ENCODE data around the gene VKORC1L1.

DNA sequence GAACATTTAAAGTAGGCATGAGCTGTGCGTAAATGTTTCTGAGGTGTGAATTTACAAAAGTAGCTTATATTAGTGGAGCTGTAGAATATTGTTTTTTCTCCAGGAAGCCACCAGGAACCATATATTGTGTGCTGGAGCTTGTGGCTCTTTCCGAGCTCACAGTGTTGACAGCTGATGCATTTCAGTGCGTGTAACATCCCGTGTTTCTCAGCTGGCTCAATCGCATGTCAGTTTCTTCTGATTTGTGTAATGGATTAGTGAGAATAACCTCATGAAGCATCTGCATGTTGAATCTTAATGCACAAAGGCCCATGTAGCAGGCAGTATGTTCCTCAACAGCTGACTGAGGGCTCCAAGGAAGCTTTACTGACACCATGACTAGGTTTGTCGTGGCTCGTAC, 39.4 kb downstream of the VKORC1L1 start:
- TF ChIP-seq, protein P1, sequence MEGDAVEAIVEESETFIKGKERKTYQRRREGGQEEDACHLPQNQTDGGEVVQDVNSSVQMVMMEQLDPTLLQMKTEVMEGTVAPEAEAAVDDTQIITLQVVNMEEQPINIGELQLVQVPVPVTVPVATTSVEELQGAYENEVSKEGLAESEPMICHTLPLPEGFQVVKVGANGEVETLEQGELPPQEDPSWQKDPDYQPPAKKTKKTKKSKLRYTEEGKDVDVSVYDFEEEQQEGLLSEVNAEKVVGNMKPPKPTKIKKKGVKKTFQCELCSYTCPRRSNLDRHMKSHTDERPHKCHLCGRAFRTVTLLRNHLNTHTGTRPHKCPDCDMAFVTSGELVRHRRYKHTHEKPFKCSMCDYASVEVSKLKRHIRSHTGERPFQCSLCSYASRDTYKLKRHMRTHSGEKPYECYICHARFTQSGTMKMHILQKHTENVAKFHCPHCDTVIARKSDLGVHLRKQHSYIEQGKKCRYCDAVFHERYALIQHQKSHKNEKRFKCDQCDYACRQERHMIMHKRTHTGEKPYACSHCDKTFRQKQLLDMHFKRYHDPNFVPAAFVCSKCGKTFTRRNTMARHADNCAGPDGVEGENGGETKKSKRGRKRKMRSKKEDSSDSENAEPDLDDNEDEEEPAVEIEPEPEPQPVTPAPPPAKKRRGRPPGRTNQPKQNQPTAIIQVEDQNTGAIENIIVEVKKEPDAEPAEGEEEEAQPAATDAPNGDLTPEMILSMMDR (IDR thresholded peaks at IDR 0.05; ENCODE audit: insufficient read depth, low read length) = no peak
- no peak for TF ChIP-seq POLR2AphosphoS5 (IDR thresholded peaks at IDR 0.05; ENCODE audit: low read depth)
- TF ChIP-seq, protein P2, sequence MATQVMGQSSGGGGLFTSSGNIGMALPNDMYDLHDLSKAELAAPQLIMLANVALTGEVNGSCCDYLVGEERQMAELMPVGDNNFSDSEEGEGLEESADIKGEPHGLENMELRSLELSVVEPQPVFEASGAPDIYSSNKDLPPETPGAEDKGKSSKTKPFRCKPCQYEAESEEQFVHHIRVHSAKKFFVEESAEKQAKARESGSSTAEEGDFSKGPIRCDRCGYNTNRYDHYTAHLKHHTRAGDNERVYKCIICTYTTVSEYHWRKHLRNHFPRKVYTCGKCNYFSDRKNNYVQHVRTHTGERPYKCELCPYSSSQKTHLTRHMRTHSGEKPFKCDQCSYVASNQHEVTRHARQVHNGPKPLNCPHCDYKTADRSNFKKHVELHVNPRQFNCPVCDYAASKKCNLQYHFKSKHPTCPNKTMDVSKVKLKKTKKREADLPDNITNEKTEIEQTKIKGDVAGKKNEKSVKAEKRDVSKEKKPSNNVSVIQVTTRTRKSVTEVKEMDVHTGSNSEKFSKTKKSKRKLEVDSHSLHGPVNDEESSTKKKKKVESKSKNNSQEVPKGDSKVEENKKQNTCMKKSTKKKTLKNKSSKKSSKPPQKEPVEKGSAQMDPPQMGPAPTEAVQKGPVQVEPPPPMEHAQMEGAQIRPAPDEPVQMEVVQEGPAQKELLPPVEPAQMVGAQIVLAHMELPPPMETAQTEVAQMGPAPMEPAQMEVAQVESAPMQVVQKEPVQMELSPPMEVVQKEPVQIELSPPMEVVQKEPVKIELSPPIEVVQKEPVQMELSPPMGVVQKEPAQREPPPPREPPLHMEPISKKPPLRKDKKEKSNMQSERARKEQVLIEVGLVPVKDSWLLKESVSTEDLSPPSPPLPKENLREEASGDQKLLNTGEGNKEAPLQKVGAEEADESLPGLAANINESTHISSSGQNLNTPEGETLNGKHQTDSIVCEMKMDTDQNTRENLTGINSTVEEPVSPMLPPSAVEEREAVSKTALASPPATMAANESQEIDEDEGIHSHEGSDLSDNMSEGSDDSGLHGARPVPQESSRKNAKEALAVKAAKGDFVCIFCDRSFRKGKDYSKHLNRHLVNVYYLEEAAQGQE (IDR thresholded peaks at IDR 0.05; ENCODE audit: insufficient replicate concordance, low read depth) = no peak
- no peak for TF ChIP-seq GABPA (IDR thresholded peaks at IDR 0.05; ENCODE audit: low read depth)
